ENCODE data around the gene AIFM2. TPM values are rescaled to one million over a fixed set of nuclear protein-coding genes. Genes with fewer than 3 reads are reported as not detected.
"Not testable (repeated sequence)": the region's sequence is repeated elsewhere in the genome, so short reads cannot be mapped to it uniquely, and the experiment has no call there.

AIFM2 gene
- total RNA-seq, result 10 to 100 TPM in 2 of 4 donors, 1 to 10 TPM in 2; 8.5 to 14.0 (median 9.7) TPM
- polyA plus RNA-seq, result 11.4 TPM
- long read RNA-seq, donor 1, transcript AIFM2-201 (9 exons, 3,243 nt), result major isoform, 15 of 31 reads
- long read RNA-seq, donor 1, partial matches to known transcripts, result 3 of 31 reads
- long read RNA-seq, donor 1, other reads (novel, unspliced or antisense), result 11 of 31 reads
- long read RNA-seq, donor 2, transcript AIFM2-201 (9 exons, 3,243 nt), result major isoform, 7 of 10 reads
- long read RNA-seq, donor 2, partial matches to known transcripts, result 0 of 10 reads
- long read RNA-seq, donor 2, other reads (novel, unspliced or antisense), result 1 of 10 reads
- long read RNA-seq, donor 3, transcript AIFM2-201 (9 exons, 3,243 nt), result major isoform, 28 of 80 reads
- long read RNA-seq, donor 3, transcript AIFM2-204 (9 exons, 3,247 nt), result minor isoform, 17 of 80 reads
- long read RNA-seq, donor 3, partial matches to known transcripts, result 7 of 80 reads
- long read RNA-seq, donor 3, other reads (novel, unspliced or antisense), result 28 of 80 reads
- long read RNA-seq, donor 4, transcript AIFM2-201 (9 exons, 3,243 nt), result major isoform, 12 of 18 reads
- long read RNA-seq, donor 4, partial matches to known transcripts, result 0 of 18 reads
- long read RNA-seq, donor 4, other reads (novel, unspliced or antisense), result 5 of 18 reads

GRCh38 chr10:70132098-70133029, at the start of gene AIFM2:
AIFM2 (minus strand) TSS chr10:70132825; CDS start chr10:70124084, 8,741 bp downstream.
- H3K27me3 ChIP-seq (ENCODE audit: control insufficient read depth, insufficient read depth), result no peaks in the 10 kb centered on the region
- ATAC-seq (peak; percentile 90), DNase-seq (peak; percentile 88 to 92 (median 90))
- 5% methylated on average over 80 of the region's 80 CpGs for WGBS
- H3K4me1 ChIP-seq (ENCODE audit: control insufficient read depth, insufficient read depth, low read length), result peaks cover 5% of the 10 kb centered on the region
- peak within 1 kb of the TSS; percentile 74 for H3K4me3 ChIP-seq (ENCODE audit: low read length)
- H3K9me3 ChIP-seq (ENCODE audit: control insufficient read depth, low read length), result no peaks in the 10 kb centered on the region
- H3K27ac ChIP-seq (ENCODE audit: low read length), result peak within 1 kb of the TSS; percentile 30
- intact Hi-C loops (cut with DNase I), result no loop called here

DNA sequence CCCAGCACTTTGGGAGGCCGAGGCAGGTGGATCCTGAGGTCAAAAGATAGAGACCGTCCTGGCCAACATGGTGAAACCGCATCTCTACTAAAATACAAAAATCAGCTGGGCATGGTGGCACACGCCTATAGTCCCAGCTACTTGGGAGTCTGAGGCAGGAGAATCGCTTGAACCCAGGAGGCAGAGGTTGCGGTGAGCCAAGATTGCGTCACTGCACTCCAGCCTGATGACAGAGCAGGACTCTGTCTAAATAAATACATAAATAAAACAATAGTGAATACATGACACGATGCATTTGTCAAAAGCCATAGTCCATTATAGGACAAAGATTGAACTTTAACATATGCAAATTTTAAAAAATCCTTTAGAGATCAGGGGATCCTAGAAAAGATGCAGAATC, 46.6 kb upstream of the AIFM2 start:
- 94% methylated on average over 8 of the region's 8 CpGs for WGBS
- H3K27ac ChIP-seq (ENCODE audit: low read length); ATAC-seq; H3K4me3 ChIP-seq (ENCODE audit: low read length); intact Hi-C loops (cut with DNase I); DNase-seq; H3K4me1 ChIP-seq (ENCODE audit: control insufficient read depth, insufficient read depth, low read length); H3K9me3 ChIP-seq (ENCODE audit: control insufficient read depth, low read length); H3K27me3 ChIP-seq (ENCODE audit: control insufficient read depth, insufficient read depth): not testable (repeated sequence)

DNA sequence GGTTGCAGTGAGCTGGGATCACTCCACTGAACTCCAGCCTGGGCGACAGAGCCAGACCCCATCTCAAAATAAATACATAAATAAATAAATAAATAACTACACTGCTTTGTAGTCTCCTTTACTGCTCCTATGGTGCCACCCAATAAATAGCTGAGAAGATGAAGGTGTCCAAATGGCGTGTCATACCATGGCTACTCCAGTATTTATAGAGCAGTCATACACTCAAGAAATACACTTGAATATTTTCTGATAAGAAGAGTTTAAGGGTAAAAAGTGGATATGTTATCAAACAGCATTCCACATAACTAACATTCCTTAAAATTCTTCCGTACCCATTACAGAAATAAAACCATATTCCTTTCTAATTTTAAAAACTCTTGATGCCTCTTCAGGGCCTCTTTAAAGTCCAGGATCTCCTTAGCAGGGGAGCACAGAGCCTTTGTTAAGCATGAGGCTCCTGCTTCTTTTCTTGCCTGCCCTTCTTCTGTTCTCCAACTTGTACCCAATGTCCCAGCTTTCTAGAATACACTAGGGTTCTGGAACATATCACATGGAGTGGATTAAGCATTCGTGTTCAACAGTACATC, 45.6 kb upstream of the AIFM2 start:
- intact Hi-C loops (cut with DNase I), result no loop called here

GRCh38 chr10:70176441-70176840, 43.8 kb upstream of the AIFM2 start:
- 76% methylated on average over 6 of the region's 6 CpGs for WGBS
- Histone ChIP-seq H3K9me3 (ENCODE audit: control insufficient read depth, low read length) (no peaks in the 10 kb centered on the region), H3K27ac (ENCODE audit: low read length) (no peak overlapping the region), H3K4me1 (ENCODE audit: control insufficient read depth, insufficient read depth, low read length) (no peaks in the 10 kb centered on the region), H3K4me3 (ENCODE audit: low read length) (no peak overlapping the region), H3K27me3 (ENCODE audit: control insufficient read depth, insufficient read depth) (no peaks in the 10 kb centered on the region)
- DNase-seq (no peak), ATAC-seq (no peak)
- intact Hi-C loops (cut with DNase I), result no loop called here

More for the DNA sequence above, 45.6 kb upstream of the AIFM2 start:
- Histone ChIP-seq H3K4me1 (ENCODE audit: control insufficient read depth, insufficient read depth, low read length) (no peaks in the 10 kb centered on the region), H3K9me3 (ENCODE audit: control insufficient read depth, low read length) (no peaks in the 10 kb centered on the region), H3K4me3 (ENCODE audit: low read length) (no peak overlapping the region), H3K27me3 (ENCODE audit: control insufficient read depth, insufficient read depth) (no peaks in the 10 kb centered on the region), H3K27ac (ENCODE audit: low read length) (no peak overlapping the region)
- 57% methylated on average over 4 of the region's 4 CpGs for WGBS
- no peak for DNase-seq
- ATAC-seq, result no peak

DNA sequence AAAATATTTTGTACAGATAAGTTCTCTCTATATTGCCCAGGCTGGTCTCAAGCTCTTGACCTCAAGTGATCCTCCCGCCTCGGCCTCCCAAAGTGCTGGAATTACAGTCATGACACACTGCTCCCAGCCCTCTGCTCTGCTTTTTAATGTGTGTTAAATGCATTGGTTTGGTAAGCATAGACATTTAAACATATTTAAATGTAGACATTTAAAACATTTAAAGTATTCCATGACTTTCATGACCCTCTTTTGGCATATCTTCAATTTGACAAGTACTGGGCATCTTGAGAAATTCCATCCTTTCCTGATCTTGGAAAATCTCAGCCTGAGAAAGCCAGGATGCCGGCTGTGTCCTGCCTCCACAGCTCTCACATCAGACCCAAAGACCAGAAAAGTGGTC, 42.9 kb upstream of the AIFM2 start:
- 81% methylated on average over 3 of the region's 3 CpGs for WGBS
- no peaks in the 10 kb centered on the region for H3K27me3 ChIP-seq (ENCODE audit: control insufficient read depth, insufficient read depth)
- H3K4me3 ChIP-seq (ENCODE audit: low read length), result no peak overlapping the region
- intact Hi-C loops (cut with DNase I), result no loop called here
- ATAC-seq, result no peak
- no peaks in the 10 kb centered on the region for H3K4me1 ChIP-seq (ENCODE audit: control insufficient read depth, insufficient read depth, low read length)
- H3K9me3 ChIP-seq (ENCODE audit: control insufficient read depth, low read length), result no peaks in the 10 kb centered on the region
- DNase-seq, result no peak
- no peak overlapping the region for H3K27ac ChIP-seq (ENCODE audit: low read length)

- no peak overlapping the region for H3K27ac ChIP-seq (ENCODE audit: low read length)
- WGBS, result 55% methylated on average over 4 of the region's 4 CpGs
Measured at GRCh38 chr10:70174058-70174741, 41.6 kb upstream of the AIFM2 start.

DNA sequence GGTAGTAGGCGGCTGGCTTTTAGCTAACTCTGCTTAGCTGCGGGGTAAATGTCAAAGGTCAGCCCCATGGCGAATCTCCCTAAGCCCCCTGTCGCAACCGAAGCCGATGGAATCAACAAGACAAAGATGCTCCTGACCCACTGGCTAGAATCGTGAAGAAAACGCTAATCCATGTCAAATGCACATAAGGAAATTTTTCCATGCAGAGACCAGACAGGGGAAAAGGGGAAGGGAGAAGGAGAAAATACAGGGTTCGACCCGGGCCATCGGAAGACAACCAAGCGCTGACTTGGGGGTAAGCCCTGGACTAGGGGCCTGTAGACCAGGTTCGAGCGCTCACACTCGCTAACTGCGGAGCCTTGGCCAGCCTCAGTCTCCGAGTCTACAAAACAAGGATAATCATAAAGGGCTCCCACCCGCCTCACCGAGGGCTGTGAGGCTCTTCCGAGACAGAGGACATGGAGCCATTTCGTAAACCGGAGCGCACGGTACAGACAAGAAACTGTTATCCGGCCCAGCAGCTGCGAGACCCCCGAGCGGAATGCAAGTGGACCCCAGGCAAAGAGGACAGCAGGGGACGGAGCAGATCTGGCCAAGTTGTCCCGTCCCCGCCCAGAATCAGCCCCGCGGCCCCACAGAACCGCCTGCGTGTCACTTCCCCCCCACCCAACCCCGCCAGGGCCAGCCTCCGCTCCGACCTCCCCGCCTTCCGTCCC, 37.2 kb upstream of the AIFM2 start:
- DNase-seq (no peak), ATAC-seq (peak; percentile 50 to 68)
- under 1% methylated on average over 39 of the region's 40 CpGs for WGBS
- Histone ChIP-seq H3K27ac (ENCODE audit: low read length) (peak overlapping the region; percentile 66), H3K4me1 (ENCODE audit: control insufficient read depth, insufficient read depth, low read length) (no peaks in the 10 kb centered on the region), H3K27me3 (ENCODE audit: control insufficient read depth, insufficient read depth) (no peaks in the 10 kb centered on the region), H3K4me3 (ENCODE audit: low read length) (peak overlapping the region; percentile 97), H3K9me3 (ENCODE audit: control insufficient read depth, low read length) (no peaks in the 10 kb centered on the region)
- intact Hi-C loops (cut with DNase I), result no loop called here

More at GRCh38 chr10:70174058-70174741, 41.6 kb upstream of the AIFM2 start:
- H3K27me3 ChIP-seq (ENCODE audit: control insufficient read depth, insufficient read depth), result no peaks in the 10 kb centered on the region
- ATAC-seq (no peak), DNase-seq (no peak)
- no peaks in the 10 kb centered on the region for H3K9me3 ChIP-seq (ENCODE audit: control insufficient read depth, low read length)
- no peak overlapping the region for H3K4me3 ChIP-seq (ENCODE audit: low read length)
- no peaks in the 10 kb centered on the region for H3K4me1 ChIP-seq (ENCODE audit: control insufficient read depth, insufficient read depth, low read length)
- intact Hi-C loops (cut with DNase I), result no loop called here

GRCh38 chr10:70169011-70169410, 36.4 kb upstream of the AIFM2 start:
- intact Hi-C loops (cut with DNase I), result no loop called here
- no peaks in the 10 kb centered on the region for H3K27me3 ChIP-seq (ENCODE audit: control insufficient read depth, insufficient read depth)
- no peaks in the 10 kb centered on the region for H3K4me1 ChIP-seq (ENCODE audit: control insufficient read depth, insufficient read depth, low read length)
- DNase-seq (no peak), ATAC-seq (no peak)
- no peak overlapping the region for H3K27ac ChIP-seq (ENCODE audit: low read length)
- WGBS, result 17% methylated on average over 2 of the region's 2 CpGs
- H3K9me3 ChIP-seq (ENCODE audit: control insufficient read depth, low read length), result no peaks in the 10 kb centered on the region
- peak overlapping the region; percentile 97 for H3K4me3 ChIP-seq (ENCODE audit: low read length)

DNA sequence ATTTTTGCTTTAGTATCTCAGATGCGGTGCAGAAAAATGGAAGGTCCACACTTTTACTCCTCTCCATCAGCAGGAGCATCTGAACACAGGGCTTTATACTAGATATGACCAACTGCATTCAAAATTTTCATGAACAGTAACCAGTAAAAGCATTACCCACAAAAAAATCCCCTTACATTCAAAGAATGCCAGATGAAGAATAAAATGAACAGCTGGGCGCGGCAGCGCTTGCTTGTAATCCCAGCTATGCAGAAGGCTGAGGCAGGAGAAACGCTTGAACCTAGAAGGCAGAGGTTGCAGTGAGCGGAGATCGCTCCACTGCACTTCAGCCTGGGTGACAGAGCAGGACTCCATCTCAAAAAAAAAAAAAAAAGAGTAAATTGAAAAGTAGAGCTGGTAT, 34.6 kb upstream of the AIFM2 start:
- ATAC-seq (no peak), DNase-seq (no peak)
- Histone ChIP-seq H3K4me3 (ENCODE audit: low read length) (no peak overlapping the region), H3K27me3 (ENCODE audit: control insufficient read depth, insufficient read depth) (no peaks in the 10 kb centered on the region), H3K9me3 (ENCODE audit: control insufficient read depth, low read length) (no peaks in the 10 kb centered on the region), H3K27ac (ENCODE audit: low read length) (no peak overlapping the region), H3K4me1 (ENCODE audit: control insufficient read depth, insufficient read depth, low read length) (no peaks in the 10 kb centered on the region)
- intact Hi-C loops (cut with DNase I), result no loop called here
- WGBS, result 77% methylated on average over 7 of the region's 7 CpGs

DNA sequence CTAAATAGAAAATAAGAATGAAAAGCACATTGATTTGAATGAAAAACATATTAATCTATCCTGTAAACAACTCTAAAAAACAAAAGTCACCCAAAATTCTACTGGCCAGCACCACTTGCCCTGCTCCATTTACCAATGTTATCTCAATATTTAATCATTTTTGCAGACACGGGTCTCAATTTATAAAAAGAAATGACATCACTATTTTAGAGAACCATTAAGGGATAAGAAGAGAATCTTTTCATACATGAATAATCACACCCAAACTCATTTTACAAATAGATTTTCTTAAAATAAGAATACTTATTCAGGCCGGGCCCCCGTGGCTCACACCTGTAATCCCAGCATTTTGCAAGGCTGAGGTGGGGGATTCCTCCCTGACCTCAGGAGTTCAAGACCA, 33.8 kb upstream of the AIFM2 start:
- DNase-seq, result no peak
- no peak for ATAC-seq
- H3K27me3 ChIP-seq (ENCODE audit: control insufficient read depth, insufficient read depth), result no peaks in the 10 kb centered on the region
- no peaks in the 10 kb centered on the region for H3K4me1 ChIP-seq (ENCODE audit: control insufficient read depth, insufficient read depth, low read length)
- WGBS, result 68% methylated on average over 3 of the region's 3 CpGs
- H3K4me3 ChIP-seq (ENCODE audit: low read length), result no peak overlapping the region
- H3K9me3 ChIP-seq (ENCODE audit: control insufficient read depth, low read length), result no peaks in the 10 kb centered on the region
- no peak overlapping the region for H3K27ac ChIP-seq (ENCODE audit: low read length)
- intact Hi-C loops (cut with DNase I), result no loop called here
